22Rv1 (cell line): ENCODE measurements around the gene CCDC73.

Experiments used
- H3K27ac ChIP-seq: fragments of 450-650 bp; 2 replicates; pipeline ENCODE4 v1.5.1; 2017
- ZFX ChIP-seq: fragments of 450-650 bp; IDR thresholded peaks from 2 replicates; pipeline ENCODE4 v1.6.1; 2017; ENCODE audit warnings: antibody characterized with exemption, borderline replicate concordance
- TF ChIP-seq, protein P1 (sequence below): fragments of 450-650 bp; IDR thresholded peaks from 2 replicates; pipeline ENCODE4 v1.5.1; 2017; ENCODE audit warnings: mild to moderate bottlenecking

The CCDC73 gene

GRCh38 chr11:32643526-32643925 lies 150.9 kb downstream of the CCDC73 start:
- TF ChIP-seq, protein P1, sequence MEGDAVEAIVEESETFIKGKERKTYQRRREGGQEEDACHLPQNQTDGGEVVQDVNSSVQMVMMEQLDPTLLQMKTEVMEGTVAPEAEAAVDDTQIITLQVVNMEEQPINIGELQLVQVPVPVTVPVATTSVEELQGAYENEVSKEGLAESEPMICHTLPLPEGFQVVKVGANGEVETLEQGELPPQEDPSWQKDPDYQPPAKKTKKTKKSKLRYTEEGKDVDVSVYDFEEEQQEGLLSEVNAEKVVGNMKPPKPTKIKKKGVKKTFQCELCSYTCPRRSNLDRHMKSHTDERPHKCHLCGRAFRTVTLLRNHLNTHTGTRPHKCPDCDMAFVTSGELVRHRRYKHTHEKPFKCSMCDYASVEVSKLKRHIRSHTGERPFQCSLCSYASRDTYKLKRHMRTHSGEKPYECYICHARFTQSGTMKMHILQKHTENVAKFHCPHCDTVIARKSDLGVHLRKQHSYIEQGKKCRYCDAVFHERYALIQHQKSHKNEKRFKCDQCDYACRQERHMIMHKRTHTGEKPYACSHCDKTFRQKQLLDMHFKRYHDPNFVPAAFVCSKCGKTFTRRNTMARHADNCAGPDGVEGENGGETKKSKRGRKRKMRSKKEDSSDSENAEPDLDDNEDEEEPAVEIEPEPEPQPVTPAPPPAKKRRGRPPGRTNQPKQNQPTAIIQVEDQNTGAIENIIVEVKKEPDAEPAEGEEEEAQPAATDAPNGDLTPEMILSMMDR, result no peak
- TF ChIP-seq ZFX, result no peak
- H3K27ac ChIP-seq, result no peak overlapping the region

GRCh38 chr11:32641361-32641760 lies 153.1 kb downstream of the CCDC73 start:
- no peak overlapping the region for H3K27ac ChIP-seq
- TF ChIP-seq, protein P1, result no peak
- TF ChIP-seq ZFX, result no peak

GRCh38 chr11:32635819-32636218 lies 158.6 kb downstream of the CCDC73 start:
- TF ChIP-seq, protein P1, result no peak
- TF ChIP-seq ZFX, result no peak
- H3K27ac ChIP-seq, result no peak overlapping the region

DNA sequence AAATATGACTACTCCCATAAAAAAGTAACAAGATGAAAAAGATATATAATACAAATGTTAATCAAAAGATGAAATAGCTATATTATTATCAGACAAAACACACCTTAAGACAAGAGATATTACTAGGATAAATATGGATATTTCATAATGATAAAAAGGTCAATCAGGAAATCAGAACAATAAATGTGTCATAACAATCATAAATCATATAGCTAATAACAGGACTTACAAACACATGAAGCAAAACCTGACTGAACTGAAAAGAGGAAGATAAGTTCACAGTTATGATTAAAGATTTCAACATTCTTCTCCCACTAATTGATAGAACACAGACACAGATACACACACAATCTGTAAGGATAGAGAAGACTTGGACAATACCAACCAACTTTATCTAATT lies 163.6 kb downstream of the CCDC73 start:
- no peak overlapping the region for H3K27ac ChIP-seq
- TF ChIP-seq ZFX, result no peak
- TF ChIP-seq, protein P1, result no peak

GRCh38 chr11:32616903-32617302 lies 177.6 kb downstream of the CCDC73 start:
- no peak overlapping the region for H3K27ac ChIP-seq
- TF ChIP-seq, protein P1, result no peak
- no peak for TF ChIP-seq ZFX

- no peak overlapping the region for H3K27ac ChIP-seq
- TF ChIP-seq, protein P1, result no peak
- TF ChIP-seq ZFX, result no peak
These were observed 179.0 kb downstream of the CCDC73 start for GRCh38 chr11:32615422-32615821.

DNA sequence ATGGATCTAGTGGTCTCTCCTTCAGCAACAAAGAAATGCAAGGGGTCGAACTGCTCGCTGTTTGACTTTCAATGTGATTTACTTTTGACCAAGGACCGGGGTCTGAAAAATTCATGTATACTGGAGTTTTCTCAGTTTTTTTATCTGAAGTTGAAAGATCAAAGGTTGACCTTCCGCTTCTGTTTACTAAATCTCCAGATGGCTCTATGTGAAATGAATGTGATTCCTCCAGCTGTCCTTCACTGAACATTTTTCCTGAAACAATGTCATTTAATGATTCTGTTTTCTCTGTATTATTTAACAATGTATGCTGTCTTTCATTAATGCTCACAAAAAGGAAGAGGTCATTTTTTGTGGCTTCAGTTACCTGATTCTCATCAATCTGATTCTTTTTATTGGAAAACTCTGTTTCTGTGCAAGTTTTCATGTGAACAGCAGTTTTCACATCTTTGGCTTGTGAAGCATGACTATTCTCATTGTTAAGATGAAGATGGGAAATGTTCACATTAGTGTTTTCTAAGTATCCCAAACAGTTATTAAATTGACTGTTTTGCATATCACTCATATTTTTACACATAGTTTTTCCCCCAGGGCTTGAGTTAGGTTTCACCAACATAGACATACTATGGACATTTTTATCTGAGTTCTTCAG lies 180.8 kb downstream of the CCDC73 start:
- no peak overlapping the region for H3K27ac ChIP-seq
- TF ChIP-seq, protein P1, result no peak
- TF ChIP-seq ZFX, result no peak
